Skin of body (tissue), 2 donors: ENCODE data around the gene ATP6V1B1. TPM values are rescaled to one million over a fixed set of nuclear protein-coding genes. Genes with fewer than 3 reads are reported as not detected.
A peak's percentile ranks its signal among the peaks of the same experiment; 100 is the strongest.

ENCODE experiments used
- DNase-seq: peaks from one replicate; lab custom pipeline; 2025; lab: John Stamatoyannopoulos, UW
- total RNA-seq: library from RNA; depleted of rRNA; stranded (reverse); fragments of >200 nt; gene quantifications from one replicate; pipeline ENCODE4 v1.2.3, GENCODE V29; 2014

The ATP6V1B1 gene
- total RNA-seq, 1 donor from 2014 or later, result 2.3 TPM

- DNase-seq, result no peak
These were observed 7.6 kb downstream of the ATP6V1B1 start for GRCh38 chr2:70943205-70943871.

- no peak for DNase-seq
These were observed 8.5 kb downstream of the ATP6V1B1 start for GRCh38 chr2:70944111-70944690.

GRCh38 chr2:70946832-70947442 is 11.2 kb downstream of the ATP6V1B1 start:
- DNase-seq, result peak; percentile 51

DNA sequence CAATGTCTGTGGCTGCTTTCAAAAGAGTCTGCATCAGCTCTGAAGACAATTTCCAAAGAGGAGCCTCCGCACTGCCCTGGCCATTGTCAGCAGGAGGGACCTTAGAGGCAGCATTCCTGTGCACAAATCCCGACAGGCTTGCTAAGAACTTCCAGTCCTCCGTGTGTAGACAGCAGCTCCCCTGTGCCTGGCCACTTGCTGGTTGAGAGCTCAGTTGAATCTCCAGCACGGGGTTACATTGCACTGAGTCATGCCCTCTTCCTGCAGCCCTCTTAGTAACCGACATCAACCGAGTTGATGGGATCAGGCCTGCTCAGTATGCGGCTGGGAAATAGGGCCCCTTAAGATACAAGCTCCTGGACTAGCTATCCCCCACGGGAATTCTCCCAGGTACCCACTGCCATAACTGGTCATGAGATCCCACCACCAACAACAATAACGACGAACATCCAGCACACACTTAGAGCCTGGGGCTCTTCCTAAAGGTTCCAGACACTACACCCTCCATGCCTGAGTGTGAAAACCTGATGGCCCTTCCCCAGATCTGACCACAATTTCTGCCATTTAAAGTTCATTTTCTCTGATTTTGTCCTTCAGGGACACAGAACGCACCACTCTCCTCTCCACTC is 12.0 kb downstream of the ATP6V1B1 start:
- DNase-seq, result no peak

DNA sequence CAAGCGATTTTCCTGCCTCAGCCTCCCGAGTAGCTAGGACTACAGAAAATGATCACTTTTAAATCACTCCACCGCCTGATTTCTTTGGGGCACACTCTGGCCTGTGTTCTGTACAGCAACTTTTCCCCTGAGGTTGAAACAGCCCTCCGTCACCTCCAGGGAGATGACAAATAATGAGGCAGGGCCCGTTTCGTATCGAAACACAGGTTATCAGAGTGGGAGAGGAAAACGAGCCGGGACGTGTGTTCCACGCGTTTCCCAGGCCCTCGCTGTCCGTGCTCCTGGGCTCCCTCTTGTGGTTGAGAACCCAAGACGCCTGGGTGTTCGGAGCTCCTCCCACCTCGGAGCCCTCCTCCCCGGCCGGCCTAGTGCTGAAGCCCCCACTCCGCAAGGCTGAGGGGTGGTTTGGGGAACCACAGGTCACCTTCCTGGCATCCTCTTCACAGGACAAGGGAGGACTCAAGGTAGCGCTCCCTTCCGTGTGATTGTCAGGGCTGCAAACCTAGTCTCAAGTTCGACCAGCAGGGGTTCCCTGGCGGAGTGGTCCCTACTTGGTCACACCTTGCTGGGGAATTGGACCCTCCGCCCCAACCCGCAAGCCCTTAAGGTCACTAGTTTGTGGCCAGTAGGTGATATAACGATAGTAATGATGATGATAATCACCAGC is 12.8 kb downstream of the ATP6V1B1 start:
- DNase-seq, result peak; percentile 43

GRCh38 chr2:70949086-70949485 is 13.4 kb downstream of the ATP6V1B1 start:
- DNase-seq, result no peak

- no peak for DNase-seq
These were observed 19.2 kb downstream of the ATP6V1B1 start for GRCh38 chr2:70954886-70955285.

GRCh38 chr2:70956141-70956540 is 20.4 kb downstream of the ATP6V1B1 start:
- no peak for DNase-seq

DNA sequence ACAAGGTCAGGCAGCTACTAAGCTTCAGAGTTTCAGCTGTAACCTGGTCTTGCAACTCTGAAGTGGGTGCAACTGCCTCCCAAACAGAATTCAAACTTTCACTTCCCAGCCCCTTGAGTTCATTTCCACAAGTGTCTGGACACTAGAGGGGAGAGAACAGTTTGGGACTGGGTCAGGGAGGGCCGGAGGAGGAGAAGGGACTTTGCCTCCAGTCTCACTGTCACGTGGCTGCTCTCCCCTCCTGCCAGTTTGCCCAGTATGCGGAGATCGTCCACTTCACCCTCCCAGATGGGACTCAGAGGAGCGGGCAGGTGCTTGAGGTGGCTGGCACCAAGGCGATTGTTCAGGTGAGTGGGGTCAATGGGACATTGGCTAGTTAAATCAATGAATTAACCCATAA is 22.1 kb downstream of the ATP6V1B1 start:
- DNase-seq, result no peak

- DNase-seq, result no peak
These were observed 23.1 kb downstream of the ATP6V1B1 start for GRCh38 chr2:70958759-70959158.

DNA sequence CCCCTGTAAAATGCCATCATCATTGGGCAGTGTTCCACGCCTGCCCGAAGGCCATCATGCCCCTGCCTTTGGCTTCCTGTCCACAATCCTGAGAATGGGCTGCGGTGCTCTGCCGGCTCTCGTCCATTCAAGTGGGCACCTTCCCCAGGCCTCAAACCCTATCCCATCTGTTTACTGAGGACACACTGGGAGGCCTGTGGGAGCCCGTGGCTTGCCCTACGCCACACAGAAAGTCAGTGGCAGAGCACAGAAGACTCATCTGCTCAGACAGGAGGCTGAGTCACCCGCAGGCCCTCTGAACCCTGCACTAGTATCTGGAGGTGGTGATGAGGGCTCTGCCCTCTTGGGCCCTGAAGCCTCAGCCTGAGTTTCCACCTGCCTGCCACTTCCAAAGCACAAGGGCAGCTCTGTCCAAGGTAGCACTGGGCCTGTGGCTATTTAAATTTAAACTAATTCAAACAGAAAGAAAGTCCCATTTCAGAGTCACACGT is 23.6 kb downstream of the ATP6V1B1 start:
- DNase-seq, result no peak

GRCh38 chr2:70959851-70960832 is 24.4 kb downstream of the ATP6V1B1 start:
- DNase-seq, result no peak

- no peak for DNase-seq
These were observed 25.3 kb downstream of the ATP6V1B1 start for GRCh38 chr2:70960833-70961647.

DNA sequence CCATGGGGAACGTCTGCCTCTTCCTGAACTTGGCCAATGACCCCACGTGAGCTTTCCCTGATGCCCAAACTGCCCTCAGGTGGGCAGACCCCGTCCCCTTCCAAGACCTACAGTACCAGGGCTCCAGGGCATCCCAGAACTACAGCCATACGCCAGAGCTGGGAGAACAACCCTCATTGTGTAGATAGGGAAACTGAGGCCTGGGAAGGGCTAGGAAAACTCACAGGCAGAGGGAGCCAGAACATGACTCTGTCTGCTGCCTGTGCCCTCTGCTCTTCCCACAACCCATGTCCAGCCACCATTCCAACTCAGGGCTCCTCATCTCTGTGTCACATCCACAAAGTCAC is 25.9 kb downstream of the ATP6V1B1 start:
- no peak for DNase-seq

- no peak for DNase-seq
These were observed 26.6 kb downstream of the ATP6V1B1 start for GRCh38 chr2:70962211-70962884.

- DNase-seq, result no peak
These were observed 27.5 kb downstream of the ATP6V1B1 start for GRCh38 chr2:70962885-70963878.

GRCh38 chr2:70964133-70964532 is 28.4 kb downstream of the ATP6V1B1 start:
- no peak for DNase-seq
